ENCODE results near the gene CREB5. TPM values are rescaled to one million over a fixed set of nuclear protein-coding genes. Genes with fewer than 3 reads are reported as not detected.
"Not testable (repeated sequence)": the region's sequence is repeated elsewhere in the genome, so short reads cannot be mapped to it uniquely, and the experiment has no call there.

Gene CREB5
- total and polyA plus RNA-seq, 9 donors, result 16.0 to 46.2 (median 28.5) TPM

- WGBS (ENCODE audit: insufficient coverage), result no CpG with 5 or more reads among the region's 5 CpGs
- H3K27me3 ChIP-seq (ENCODE audit: control insufficient read depth, insufficient read depth, low read length); DNase-seq; H3K36me3 ChIP-seq (ENCODE audit: control insufficient read depth, insufficient read depth, low read length); H3K4me3 ChIP-seq (ENCODE audit: low read length); H3K4me1 ChIP-seq (ENCODE audit: control insufficient read depth, insufficient read depth, low read length); H3K9me3 ChIP-seq (replicated peaks; ENCODE audit: control insufficient read depth, low read depth, low read length); H3K27ac ChIP-seq (ENCODE audit: low read length): not testable (repeated sequence)
Measured at GRCh38 chr7:28786156-28786555, 373.8 kb downstream of the CREB5 start.

GRCh38 chr7:28787106-28787505, 374.8 kb downstream of the CREB5 start:
- H3K4me3 ChIP-seq (ENCODE audit: low read length), result no peak overlapping the region

GRCh38 chr7:28790467-28790866, 378.1 kb downstream of the CREB5 start:
- Histone ChIP-seq H3K9me3 (replicated peaks; ENCODE audit: control insufficient read depth, low read depth, low read length) (no peaks in the 10 kb centered on the region), H3K4me1 (ENCODE audit: control insufficient read depth, insufficient read depth, low read length) (peaks cover 6% of the 10 kb centered on the region), H3K27me3 (ENCODE audit: control insufficient read depth, insufficient read depth, low read length) (no peaks in the 10 kb centered on the region), H3K4me3 (ENCODE audit: low read length) (no peak overlapping the region), H3K36me3 (ENCODE audit: control insufficient read depth, insufficient read depth, low read length) (no peaks in the 10 kb centered on the region), H3K27ac (ENCODE audit: low read length) (no peak overlapping the region)
- DNase-seq, result no peak
- 100% methylated on average over 1 of the region's 4 CpGs for WGBS (ENCODE audit: insufficient coverage)

More at GRCh38 chr7:28787106-28787505, 374.8 kb downstream of the CREB5 start:
- no peak for DNase-seq
- no peak overlapping the region for H3K27ac ChIP-seq (ENCODE audit: low read length)
- H3K9me3 ChIP-seq (replicated peaks; ENCODE audit: control insufficient read depth, low read depth, low read length), result no peaks in the 10 kb centered on the region
- peaks cover 3% of the 10 kb centered on the region for H3K36me3 ChIP-seq (ENCODE audit: control insufficient read depth, insufficient read depth, low read length)
- H3K4me1 ChIP-seq (ENCODE audit: control insufficient read depth, insufficient read depth, low read length), result peaks cover 8% of the 10 kb centered on the region
- no peaks in the 10 kb centered on the region for H3K27me3 ChIP-seq (ENCODE audit: control insufficient read depth, insufficient read depth, low read length)

GRCh38 chr7:28792858-28793257, 380.5 kb downstream of the CREB5 start:
- WGBS (ENCODE audit: insufficient coverage), result no CpG with 5 or more reads among the region's 2 CpGs
- Histone ChIP-seq H3K4me1 (ENCODE audit: control insufficient read depth, insufficient read depth, low read length) (peaks cover 6% of the 10 kb centered on the region), H3K9me3 (replicated peaks; ENCODE audit: control insufficient read depth, low read depth, low read length) (no peaks in the 10 kb centered on the region), H3K27me3 (ENCODE audit: control insufficient read depth, insufficient read depth, low read length) (no peaks in the 10 kb centered on the region), H3K4me3 (ENCODE audit: low read length) (no peak overlapping the region), H3K36me3 (ENCODE audit: control insufficient read depth, insufficient read depth, low read length) (no peaks in the 10 kb centered on the region), H3K27ac (ENCODE audit: low read length) (no peak overlapping the region)
- DNase-seq, result no peak

GRCh38 chr7:28793381-28794085, 381.2 kb downstream of the CREB5 start:
- no CpG with 5 or more reads among the region's 9 CpGs for WGBS (ENCODE audit: insufficient coverage)

GRCh38 chr7:28798274-28798673, 386.0 kb downstream of the CREB5 start:
- H3K27me3 ChIP-seq (ENCODE audit: control insufficient read depth, insufficient read depth, low read length), result no peaks in the 10 kb centered on the region
- no peaks in the 10 kb centered on the region for H3K36me3 ChIP-seq (ENCODE audit: control insufficient read depth, insufficient read depth, low read length)
- H3K4me3 ChIP-seq (ENCODE audit: low read length), result no peak overlapping the region
- WGBS (ENCODE audit: insufficient coverage), result 93% methylated on average over 10 of the region's 15 CpGs
- peaks cover 5% of the 10 kb centered on the region for H3K4me1 ChIP-seq (ENCODE audit: control insufficient read depth, insufficient read depth, low read length)
- H3K27ac ChIP-seq (ENCODE audit: low read length), result no peak overlapping the region
- no peaks in the 10 kb centered on the region for H3K9me3 ChIP-seq (replicated peaks; ENCODE audit: control insufficient read depth, low read depth, low read length)
- no peak for DNase-seq

More at GRCh38 chr7:28793381-28794085, 381.2 kb downstream of the CREB5 start:
- H3K4me1 ChIP-seq (ENCODE audit: control insufficient read depth, insufficient read depth, low read length), result peaks cover 6% of the 10 kb centered on the region
- H3K36me3 ChIP-seq (ENCODE audit: control insufficient read depth, insufficient read depth, low read length), result no peaks in the 10 kb centered on the region
- H3K9me3 ChIP-seq (replicated peaks; ENCODE audit: control insufficient read depth, low read depth, low read length), result no peaks in the 10 kb centered on the region
- H3K4me3 ChIP-seq (ENCODE audit: low read length), result no peak overlapping the region
- no peaks in the 10 kb centered on the region for H3K27me3 ChIP-seq (ENCODE audit: control insufficient read depth, insufficient read depth, low read length)
- peak overlapping the region; percentile 22 for H3K27ac ChIP-seq (ENCODE audit: low read length)
- no peak for DNase-seq

- whole genome bisulfite sequencing (ENCODE audit: insufficient coverage), result no CpG with 5 or more reads among the region's 1 CpG
Measured at GRCh38 chr7:28799619-28800018, 387.3 kb downstream of the CREB5 start.

GRCh38 chr7:28800150-28800549, 387.8 kb downstream of the CREB5 start:
- peak; percentile 57 for DNase-seq
- no peaks in the 10 kb centered on the region for H3K9me3 ChIP-seq (replicated peaks; ENCODE audit: control insufficient read depth, low read depth, low read length)
- peaks cover 7% of the 10 kb centered on the region for H3K36me3 ChIP-seq (ENCODE audit: control insufficient read depth, insufficient read depth, low read length)
- no peaks in the 10 kb centered on the region for H3K4me1 ChIP-seq (ENCODE audit: control insufficient read depth, insufficient read depth, low read length)
- H3K27ac ChIP-seq (ENCODE audit: low read length), result no peak overlapping the region
- no peaks in the 10 kb centered on the region for H3K27me3 ChIP-seq (ENCODE audit: control insufficient read depth, insufficient read depth, low read length)
- WGBS (ENCODE audit: insufficient coverage), result 86% methylated on average over 6 of the region's 7 CpGs
- no peak overlapping the region for H3K4me3 ChIP-seq (ENCODE audit: low read length)

More at GRCh38 chr7:28799619-28800018, 387.3 kb downstream of the CREB5 start:
- Histone ChIP-seq H3K9me3 (replicated peaks; ENCODE audit: control insufficient read depth, low read depth, low read length) (no peaks in the 10 kb centered on the region), H3K4me3 (ENCODE audit: low read length) (no peak overlapping the region), H3K27me3 (ENCODE audit: control insufficient read depth, insufficient read depth, low read length) (no peaks in the 10 kb centered on the region), H3K27ac (ENCODE audit: low read length) (no peak overlapping the region), H3K4me1 (ENCODE audit: control insufficient read depth, insufficient read depth, low read length) (no peaks in the 10 kb centered on the region), H3K36me3 (ENCODE audit: control insufficient read depth, insufficient read depth, low read length) (peaks cover 4% of the 10 kb centered on the region)
- DNase-seq, result no peak

- DNase-seq, result no peak
- Histone ChIP-seq H3K9me3 (replicated peaks; ENCODE audit: control insufficient read depth, low read depth, low read length) (no peaks in the 10 kb centered on the region), H3K27ac (ENCODE audit: low read length) (no peak overlapping the region), H3K4me3 (ENCODE audit: low read length) (no peak overlapping the region), H3K27me3 (ENCODE audit: control insufficient read depth, insufficient read depth, low read length) (no peaks in the 10 kb centered on the region), H3K4me1 (ENCODE audit: control insufficient read depth, insufficient read depth, low read length) (no peaks in the 10 kb centered on the region), H3K36me3 (ENCODE audit: control insufficient read depth, insufficient read depth, low read length) (peaks cover 11% of the 10 kb centered on the region)
- WGBS (ENCODE audit: insufficient coverage), result 87% methylated on average over 3 of the region's 5 CpGs
Measured at GRCh38 chr7:28802450-28802849, 390.1 kb downstream of the CREB5 start.

GRCh38 chr7:28804157-28804556, 391.8 kb downstream of the CREB5 start:
- DNase-seq, result no peak
- Histone ChIP-seq H3K4me3 (ENCODE audit: low read length) (no peak overlapping the region), H3K36me3 (ENCODE audit: control insufficient read depth, insufficient read depth, low read length) (peaks cover 14% of the 10 kb centered on the region), H3K9me3 (replicated peaks; ENCODE audit: control insufficient read depth, low read depth, low read length) (no peaks in the 10 kb centered on the region), H3K4me1 (ENCODE audit: control insufficient read depth, insufficient read depth, low read length) (no peaks in the 10 kb centered on the region), H3K27me3 (ENCODE audit: control insufficient read depth, insufficient read depth, low read length) (no peaks in the 10 kb centered on the region), H3K27ac (ENCODE audit: low read length) (no peak overlapping the region)
- WGBS (ENCODE audit: insufficient coverage), result 95% methylated on average over 7 of the region's 8 CpGs

- Histone ChIP-seq H3K36me3 (ENCODE audit: control insufficient read depth, insufficient read depth, low read length) (peaks cover 20% of the 10 kb centered on the region), H3K9me3 (replicated peaks; ENCODE audit: control insufficient read depth, low read depth, low read length) (no peaks in the 10 kb centered on the region), H3K27ac (ENCODE audit: low read length) (no peak overlapping the region), H3K4me3 (ENCODE audit: low read length) (no peak overlapping the region), H3K4me1 (ENCODE audit: control insufficient read depth, insufficient read depth, low read length) (no peaks in the 10 kb centered on the region), H3K27me3 (ENCODE audit: control insufficient read depth, insufficient read depth, low read length) (no peaks in the 10 kb centered on the region)
- DNase-seq, result peak; percentile 46
- 79% methylated on average over 2 of the region's 4 CpGs for WGBS (ENCODE audit: insufficient coverage)
Measured at GRCh38 chr7:28804990-28805389, 392.7 kb downstream of the CREB5 start.

Data from muscle of leg (tissue), 11 donors.